Dermis microvascular lymphatic vessel endothelial cell (primary cell): ENCODE measurements around the gene IL22RA1. TPM values are rescaled to one million over a fixed set of nuclear protein-coding genes. Genes with fewer than 3 reads are reported as not detected.

Source experiments
- DNase-seq, 2 donors: peaks; one replicate each; pipeline versions ENCODE4 v3.0.0 to v3.0.0-alpha.2; 2010; ENCODE audit warnings: low read depth in 2 of 2
- total RNA-seq: library from RNA; depleted of rRNA; stranded (reverse); fragments of >200 nt; gene quantifications from 2 replicates; pipeline ENCODE4 v1.2.1, GENCODE V29; 2014

Gene IL22RA1
- total RNA-seq, 1 donor from 2014 or later = not detected

DNA sequence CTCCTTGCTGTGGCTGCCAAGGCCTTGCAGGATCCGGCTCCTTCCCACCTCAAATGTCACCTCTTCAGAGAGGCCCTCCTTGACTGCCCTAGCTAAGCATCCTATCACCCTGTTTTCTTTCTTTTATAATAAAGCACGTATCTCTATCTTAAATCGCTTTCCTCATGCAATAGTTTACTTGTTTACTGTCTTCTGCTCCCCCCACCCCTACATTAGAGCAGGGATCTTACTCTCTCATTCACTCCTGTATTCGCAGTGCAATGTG is 67.4 kb downstream of the IL22RA1 start:
- no peak for DNase-seq

DNA sequence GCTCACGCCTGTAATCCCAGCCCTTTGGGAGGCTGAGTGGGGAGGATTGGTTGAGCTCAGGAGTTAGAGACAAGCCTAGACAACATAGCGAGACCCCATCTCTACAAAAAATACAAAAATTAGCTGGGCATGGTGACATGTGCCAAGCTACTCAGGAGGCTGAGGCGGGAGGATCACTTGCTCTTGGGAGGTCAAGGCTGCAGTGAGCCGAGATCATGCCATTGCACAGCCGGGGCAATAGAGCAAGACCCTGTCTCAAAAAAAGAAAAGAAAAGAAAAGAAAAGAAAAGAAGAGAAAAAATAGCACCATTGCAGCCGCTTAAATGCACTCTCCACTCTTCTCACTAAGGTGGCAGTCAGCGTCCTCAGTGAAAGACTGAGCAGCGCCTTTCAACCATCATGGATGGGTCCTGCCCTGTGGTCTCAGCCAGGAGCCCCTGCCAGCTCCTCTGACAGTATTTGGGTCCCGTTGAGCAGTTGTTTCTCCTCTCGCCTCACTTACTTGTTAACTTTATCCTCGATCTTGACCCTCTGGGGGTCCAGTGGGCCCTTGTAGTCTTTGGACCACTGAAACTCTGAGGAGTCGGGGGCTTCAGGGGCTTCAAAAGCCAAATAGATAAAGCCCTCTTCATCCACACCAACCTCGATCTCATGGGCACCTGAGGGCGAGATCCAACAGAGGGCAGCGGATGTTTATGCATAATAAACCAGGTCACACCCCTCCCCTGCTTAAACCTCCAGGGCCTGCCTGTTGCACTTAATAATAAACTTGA is 67.9 kb downstream of the IL22RA1 start:
- DNase-seq = no peak

DNA sequence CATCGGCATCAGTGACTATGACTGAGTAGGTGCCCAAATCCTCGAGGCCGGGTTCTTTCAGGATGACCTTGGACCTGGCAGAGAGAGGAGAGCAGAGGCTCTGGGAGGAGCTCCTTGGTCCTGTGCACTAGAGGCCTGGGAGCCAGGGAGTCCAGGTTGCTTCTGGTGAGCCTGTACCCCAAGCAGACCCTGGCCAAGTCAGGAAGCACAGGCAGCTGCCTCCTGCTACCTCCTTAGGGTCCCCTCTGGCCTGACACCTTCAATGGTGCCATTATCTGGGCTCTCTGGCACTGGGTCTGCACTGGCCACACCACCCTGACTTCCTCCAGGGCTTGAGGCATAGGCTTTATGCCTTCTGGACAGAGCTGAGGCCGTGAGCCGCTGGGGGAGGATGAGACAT is 68.7 kb downstream of the IL22RA1 start:
- DNase-seq = no peak

DNA sequence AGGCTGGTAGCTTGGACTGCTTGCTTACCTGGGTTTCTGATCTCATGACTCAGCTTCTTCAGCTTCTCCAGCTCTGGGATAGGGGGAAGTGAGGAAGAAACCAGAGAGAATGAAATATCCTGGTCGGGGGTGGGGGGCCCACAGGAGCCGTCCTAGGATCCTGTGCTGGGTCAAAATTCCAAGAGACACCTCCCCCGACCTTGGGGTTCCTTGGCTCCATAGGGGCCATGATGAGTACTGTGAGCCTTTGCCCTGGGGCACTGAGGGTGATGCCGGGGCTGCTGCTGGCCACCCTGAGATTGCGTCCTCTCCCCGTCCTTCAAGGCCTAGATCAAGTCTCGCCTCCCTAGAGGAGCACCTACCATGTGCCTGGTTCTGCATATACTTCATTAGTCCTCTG is 71.0 kb downstream of the IL22RA1 start:
- DNase-seq = no peak

DNA sequence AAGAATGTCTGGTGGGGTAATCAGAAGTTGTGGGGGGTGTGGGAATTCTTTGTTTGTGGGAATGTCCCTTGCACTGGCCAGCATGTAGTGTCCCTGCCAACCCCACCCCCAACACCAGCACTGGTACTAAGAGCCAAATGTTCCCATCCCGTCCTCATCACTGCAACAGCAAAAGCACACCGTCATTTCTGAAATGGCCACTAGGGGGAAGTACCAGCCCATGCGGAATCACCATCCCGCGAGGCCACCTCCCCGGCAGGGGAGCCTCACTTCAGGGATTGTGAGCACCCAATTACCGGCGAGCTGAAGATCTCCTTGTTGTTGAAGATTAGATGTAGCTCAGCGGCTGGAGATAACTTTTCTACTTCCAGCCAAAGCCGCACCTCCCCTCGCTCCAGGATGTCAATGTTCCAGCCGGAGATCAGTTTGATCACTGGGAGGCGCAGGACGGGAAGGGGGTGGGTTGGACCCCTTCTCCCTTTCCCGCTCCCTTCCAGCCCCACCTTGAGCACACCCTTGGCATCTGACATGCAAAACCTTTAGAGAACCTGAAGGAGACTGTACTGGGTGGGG is 72.0 kb downstream of the IL22RA1 start:
- DNase-seq = peak; percentile 58 to 72

DNA sequence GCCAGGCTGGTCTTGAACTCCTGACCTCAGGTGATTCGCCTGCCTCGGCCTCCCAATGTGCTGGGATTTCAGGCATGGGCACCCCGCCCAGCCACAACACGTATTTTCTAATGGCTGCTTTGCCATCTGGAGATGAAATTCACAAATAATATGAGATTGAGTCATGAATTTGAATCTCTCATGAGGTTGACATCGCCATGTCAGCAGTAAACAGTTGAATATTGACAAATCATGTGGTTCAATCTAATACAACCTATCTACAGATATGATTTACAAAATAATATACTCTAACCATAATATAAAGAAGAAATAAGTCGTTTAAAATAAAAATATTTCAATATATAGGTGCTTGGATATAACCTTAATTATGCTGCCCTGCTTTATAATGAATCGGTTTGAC is 73.1 kb downstream of the IL22RA1 start:
- DNase-seq = no peak

Other genes with a start within 250 kb of the IL22RA1 start
- gene CNR2, start 229.8 kb downstream of the IL22RA1 start, total RNA-seq = not detected in 2 replicates
- 71.6 and 74.2 TPM in 2 replicates for gene PNRC2, start 183.3 kb downstream of the IL22RA1 start, total RNA-seq
- 59.6 and 67.9 TPM in 2 replicates for gene SRSF10, start 162.8 kb downstream of the IL22RA1 start, total RNA-seq
- gene MYOM3, start 31.0 kb downstream of the IL22RA1 start, total RNA-seq = under 0.01 TPM in 1 of 2 replicates, not detected in the other
- under 0.01 TPM in 1 of 2 replicates, not detected in the other for gene IFNLR1, start 44.1 kb upstream of the IL22RA1 start, total RNA-seq
- not detected in 2 replicates for gene GRHL3, start 176.2 kb upstream of the IL22RA1 start, total RNA-seq